Right atrium auricular region (tissue), 2 donors: ENCODE results near the gene VAV1. TPM values are rescaled to one million over a fixed set of nuclear protein-coding genes. Genes with fewer than 3 reads are reported as not detected.
"Not testable (repeated sequence)": the region's sequence is repeated elsewhere in the genome, so short reads cannot be mapped to it uniquely, and the experiment has no call there.

ENCODE experiments used
- DNase-seq: peaks from one replicate; pipeline ENCODE4 v3.0.0-alpha.2; 2019; ENCODE audit warnings: low spot score
- H3K27ac ChIP-seq, 2 donors: fragments of 200-600 bp; sonication (generic); 1 replicate in 1 of 2; 2 replicates in 1 of 2; pipeline ENCODE4 v1.5.1; 2016 to 2019
- H3K27me3 ChIP-seq, 2 donors: fragments of 200-600 bp; sonication (generic); one replicate each; pipeline versions ENCODE4 v1.5.1 to v1.6.0; 2017 to 2019
- H3K36me3 ChIP-seq: fragments of 200-600 bp; sonication (generic); one replicate; pipeline ENCODE4 v1.5.1; 2016
- H3K4me1 ChIP-seq, 2 donors: fragments of 200-600 bp; sonication (generic); one replicate each; pipeline versions ENCODE4 v1.5.1 to v1.6.0; 2017 to 2019
- H3K4me3 ChIP-seq, 2 donors: fragments of 200-600 bp; sonication (generic); 1 replicate in 1 of 2; 2 replicates in 1 of 2; pipeline ENCODE4 v1.5.1; 2017 to 2019; ENCODE audit warnings: mild to moderate bottlenecking in 1 of 2, moderate library complexity in 1 of 2
- H3K9me3 ChIP-seq, 2 donors: fragments of 200-600 bp; sonication (generic); one replicate each; pipeline ENCODE4 v1.5.1; 2019
- CTCF ChIP-seq, 2 donors: fragments of 200-600 bp; sonication (generic); IDR thresholded peaks; one replicate each; pipeline ENCODE4 v1.5.1; 2019; ENCODE audit warnings: antibody characterized with exemption in 2 of 2
- total RNA-seq, 2 donors: library from RNA; depleted of rRNA; stranded (reverse); fragments of >200 nt; gene quantifications; one replicate each; pipeline ENCODE4 v1.1.0, GENCODE V29; 2016

The VAV1 gene
- total RNA-seq, 2 donors from 2014 or later = 0.52 to 1.4 TPM

GRCh38 chr19:6797646-6798045, 25.1 kb downstream of the VAV1 start:
- DNase-seq = no peak
- TF ChIP-seq CTCF (IDR thresholded peaks at IDR 0.05) = no peak
- Histone ChIP-seq H3K27me3 (no peaks in the 10 kb centered on the region), H3K4me3 (no peak overlapping the region), H3K4me1 (peaks cover 0 to 7% of the 10 kb centered on the region in 2 donors), H3K27ac (no peak overlapping the region), H3K9me3 (peaks cover 0 to 9% of the 10 kb centered on the region in 2 donors), H3K36me3 (no peaks in the 10 kb centered on the region)

GRCh38 chr19:6800160-6800790, 27.8 kb downstream of the VAV1 start:
- not testable (repeated sequence) for H3K27ac ChIP-seq, H3K36me3 ChIP-seq, DNase-seq, H3K4me3 ChIP-seq, H3K27me3 ChIP-seq, H3K9me3 ChIP-seq, H3K4me1 ChIP-seq

- H3K36me3 ChIP-seq = no peaks in the 10 kb centered on the region
- DNase-seq = no peak
- H3K27ac ChIP-seq = no peak overlapping the region
- no peaks in the 10 kb centered on the region for H3K9me3 ChIP-seq
- peak overlapping the region in 1 of 2 donors; percentile 31 for H3K4me3 ChIP-seq
- no peak for TF ChIP-seq CTCF (IDR thresholded peaks at IDR 0.05)
- peaks cover 0 to 7% of the 10 kb centered on the region in 2 donors for H3K4me1 ChIP-seq
- no peaks in the 10 kb centered on the region for H3K27me3 ChIP-seq
Observed at GRCh38 chr19:6800991-6801484, 28.5 kb downstream of the VAV1 start.

GRCh38 chr19:6801485-6802086, 29.1 kb downstream of the VAV1 start:
- Histone ChIP-seq H3K27me3 (no peaks in the 10 kb centered on the region), H3K9me3 (no peaks in the 10 kb centered on the region)

GRCh38 chr19:6802336-6803035, 30.0 kb downstream of the VAV1 start:
- no peak for TF ChIP-seq CTCF (IDR thresholded peaks at IDR 0.05)
- no peaks in the 10 kb centered on the region for H3K27me3 ChIP-seq
- no peaks in the 10 kb centered on the region for H3K9me3 ChIP-seq
- no peak overlapping the region for H3K4me3 ChIP-seq
- peaks cover 0 to 7% of the 10 kb centered on the region in 2 donors for H3K4me1 ChIP-seq
- no peak overlapping the region for H3K27ac ChIP-seq
- H3K36me3 ChIP-seq = no peaks in the 10 kb centered on the region
- peak; percentile 59 for DNase-seq

More at GRCh38 chr19:6801485-6802086, 29.1 kb downstream of the VAV1 start:
- TF ChIP-seq CTCF (IDR thresholded peaks at IDR 0.05) = no peak
- peaks cover 0 to 7% of the 10 kb centered on the region in 2 donors for H3K4me1 ChIP-seq
- H3K27ac ChIP-seq = no peak overlapping the region
- peak overlapping the region in 1 of 2 donors; percentile 31 for H3K4me3 ChIP-seq
- H3K36me3 ChIP-seq = no peaks in the 10 kb centered on the region
- peak; percentile 62 for DNase-seq

- no peaks in the 10 kb centered on the region for H3K9me3 ChIP-seq
- H3K27ac ChIP-seq = no peak overlapping the region
- TF ChIP-seq CTCF (IDR thresholded peaks at IDR 0.05) = no peak
- no peaks in the 10 kb centered on the region for H3K36me3 ChIP-seq
- H3K27me3 ChIP-seq = no peaks in the 10 kb centered on the region
- no peak for DNase-seq
- H3K4me3 ChIP-seq = no peak overlapping the region
- H3K4me1 ChIP-seq = peaks cover 0 to 7% of the 10 kb centered on the region in 2 donors
Observed at GRCh38 chr19:6803036-6803404, 30.5 kb downstream of the VAV1 start.
